Measurements from ENCODE around the gene GCN1. TPM values are rescaled to one million over a fixed set of nuclear protein-coding genes. Genes with fewer than 3 reads are reported as not detected.

GCN1 gene
- total RNA-seq, 2 experiments from 2014 or later: 217 to 343 TPM

GRCh38 chr12:120212301-120212700 is 17.8 kb upstream of the GCN1 start:
- no peak for DNase-seq (ENCODE audit: low spot score)
- TF ChIP-seq CTCF (conservative IDR thresholded peaks at IDR 0.05; ENCODE audit: low read length) (no peak), EZH2phosphoT487 (IDR thresholded peaks at IDR 0.05; ENCODE audit: borderline replicate concordance, low read depth, low read length) (no peak)
- Histone ChIP-seq H3K4me1 (ENCODE audit: insufficient read depth, low read length, poor library complexity, severe bottlenecking) (no peaks in the 10 kb centered on the region), H3K4me2 (ENCODE audit: low read length) (no peak overlapping the region), H3K36me3 (ENCODE audit: insufficient read depth, low read length) (peaks cover 6% of the 10 kb centered on the region), H3K9me2 (ENCODE audit: insufficient read depth, low read length) (no peaks in the 10 kb centered on the region), H4K20me1 (ENCODE audit: insufficient read depth, low read length) (no peaks in the 10 kb centered on the region), H3K9me3 (ENCODE audit: low read length) (no peaks in the 10 kb centered on the region), H3K4me3 (ENCODE audit: low read depth, low read length, poor library complexity, severe bottlenecking) (no peak overlapping the region), H3K27ac (ENCODE audit: low read depth, low read length, poor library complexity, severe bottlenecking) (no peak overlapping the region), H2AFZ (ENCODE audit: low read length) (no peak overlapping the region), H3K79me2 (ENCODE audit: insufficient read depth, low read depth, low read length) (no peaks in the 10 kb centered on the region)
- no TSS peak for BruUV-seq (replicated peaks)
- ChIA-PET CTCF (ENCODE audit: unreplicated experiment) (no interaction called here), POLR2A (interaction anchor here (0.9 kb wide), 1 partner anchor 11 kb away, joined by 3 read pairs; no protein-coding TSS in a partner anchor)
- intact Hi-C loops (cut with micrococcal nuclease; ENCODE audit: unreplicated experiment): no loop called here

GRCh38 chr12:120211904-120212283 is 17.4 kb upstream of the GCN1 start:
- Histone ChIP-seq H3K27ac (ENCODE audit: low read depth, low read length, poor library complexity, severe bottlenecking) (no peak overlapping the region), H3K36me3 (ENCODE audit: insufficient read depth, low read length) (peaks cover 9% of the 10 kb centered on the region), H3K4me1 (ENCODE audit: insufficient read depth, low read length, poor library complexity, severe bottlenecking) (no peaks in the 10 kb centered on the region), H3K9me3 (ENCODE audit: low read length) (no peaks in the 10 kb centered on the region), H2AFZ (ENCODE audit: low read length) (no peak overlapping the region), H3K4me2 (ENCODE audit: low read length) (no peak overlapping the region), H3K9me2 (ENCODE audit: insufficient read depth, low read length) (no peaks in the 10 kb centered on the region), H4K20me1 (ENCODE audit: insufficient read depth, low read length) (no peaks in the 10 kb centered on the region), H3K4me3 (ENCODE audit: low read depth, low read length, poor library complexity, severe bottlenecking) (no peak overlapping the region), H3K79me2 (ENCODE audit: insufficient read depth, low read depth, low read length) (no peaks in the 10 kb centered on the region)
- CTCF ChIA-PET (ENCODE audit: unreplicated experiment): no interaction called here
- TF ChIP-seq CTCF (conservative IDR thresholded peaks at IDR 0.05; ENCODE audit: low read length) (no peak), EZH2phosphoT487 (IDR thresholded peaks at IDR 0.05; ENCODE audit: borderline replicate concordance, low read depth, low read length) (no peak)
- no TSS peak for BruUV-seq (replicated peaks)
- intact Hi-C loops (cut with micrococcal nuclease; ENCODE audit: unreplicated experiment): no loop called here
- POLR2A ChIA-PET: interaction anchor here (0.9 kb wide), 1 partner anchor 10 kb away, joined by 3 read pairs; no protein-coding TSS in a partner anchor
- no peak for DNase-seq (ENCODE audit: low spot score)

- ChIA-PET POLR2A (no interaction called here), CTCF (ENCODE audit: unreplicated experiment) (no interaction called here)
- Histone ChIP-seq H3K4me1 (ENCODE audit: insufficient read depth, low read length, poor library complexity, severe bottlenecking) (no peaks in the 10 kb centered on the region), H3K36me3 (ENCODE audit: insufficient read depth, low read length) (peaks cover 13% of the 10 kb centered on the region), H2AFZ (ENCODE audit: low read length) (no peak overlapping the region), H3K4me2 (ENCODE audit: low read length) (no peak overlapping the region), H3K27ac (ENCODE audit: low read depth, low read length, poor library complexity, severe bottlenecking) (no peak overlapping the region), H4K20me1 (ENCODE audit: insufficient read depth, low read length) (no peaks in the 10 kb centered on the region), H3K4me3 (ENCODE audit: low read depth, low read length, poor library complexity, severe bottlenecking) (no peak overlapping the region), H3K9me2 (ENCODE audit: insufficient read depth, low read length) (no peaks in the 10 kb centered on the region), H3K9me3 (ENCODE audit: low read length) (no peaks in the 10 kb centered on the region), H3K79me2 (ENCODE audit: insufficient read depth, low read depth, low read length) (no peaks in the 10 kb centered on the region)
- no peak for DNase-seq (ENCODE audit: low spot score)
- intact Hi-C loops (cut with micrococcal nuclease; ENCODE audit: unreplicated experiment): no loop called here
- TSS peak; percentile 67 for BruUV-seq (replicated peaks)
- no peak for TF ChIP-seq EZH2phosphoT487 (IDR thresholded peaks at IDR 0.05; ENCODE audit: borderline replicate concordance, low read depth, low read length)
Observed at GRCh38 chr12:120211243-120211903, 16.9 kb upstream of the GCN1 start.

Measured in OCI-LY7 (cell line).